Glutamatergic neuron (in vitro differentiated cells): ENCODE data around the gene PDLIM1. TPM values are rescaled to one million over a fixed set of nuclear protein-coding genes. Genes with fewer than 3 reads are reported as not detected.

ENCODE experiments used
- DNase-seq: peaks from one replicate; pipeline ENCODE4 v3.0.0; 2022
- H3K27ac Mint-ChIP-seq: one replicate; pipeline ENCODE4 v1.8.0; 2020; ENCODE audit warnings: mild to moderate bottlenecking, mixed read lengths, inconsistent platforms; ENCODE audit not compliant: unreplicated experiment
- H3K27me3 Mint-ChIP-seq: one replicate; pipeline ENCODE4 v1.8.0; 2020; ENCODE audit warnings: mild to moderate bottlenecking, moderate library complexity, mixed read lengths, inconsistent platforms; ENCODE audit not compliant: unreplicated experiment
- H3K36me3 Mint-ChIP-seq: one replicate; pipeline ENCODE4 v1.8.0; 2020; ENCODE audit warnings: mild to moderate bottlenecking, mixed read lengths, inconsistent platforms; ENCODE audit not compliant: unreplicated experiment
- H3K4me1 Mint-ChIP-seq: one replicate; pipeline ENCODE4 v1.8.0; 2020; ENCODE audit warnings: mild to moderate bottlenecking, low read depth, mixed read lengths, inconsistent platforms; ENCODE audit not compliant: unreplicated experiment
- H3K4me3 Mint-ChIP-seq: one replicate; pipeline ENCODE4 v1.8.0; 2020; ENCODE audit warnings: mild to moderate bottlenecking, mixed read lengths, inconsistent platforms; ENCODE audit not compliant: unreplicated experiment
- H3K9me3 Mint-ChIP-seq: one replicate; pipeline ENCODE4 v1.8.0; 2020; ENCODE audit warnings: mild to moderate bottlenecking, moderate library complexity, mixed read lengths, inconsistent platforms; ENCODE audit not compliant: unreplicated experiment
- total RNA-seq: library from RNA; stranded (reverse); fragmentation: NEBNext Ultra II Directional; extraction: Animal tissue kit (Norgen Biotek cat#: 25700); gene quantifications from one replicate; pipeline ENCODE4 v1.2.1, GENCODE V29; 2021; ENCODE audit not compliant: unreplicated experiment
- TF ChIP-seq, protein P1 (sequence below): fragments of 200-600 bp; sonication (generic); IDR thresholded peaks from one replicate; pipeline ENCODE4 v1.5.0; 2021; ENCODE audit not compliant: partially characterized antibody, unreplicated experiment

Gene PDLIM1
- total RNA-seq, 1 donor from 2014 or later = 6.4 TPM

GRCh38 chr10:95297402-95297801 lies 6.6 kb upstream of the PDLIM1 start:
- no peaks in the 10 kb centered on the region for H3K36me3 Mint-ChIP-seq
- TF ChIP-seq, protein P1, sequence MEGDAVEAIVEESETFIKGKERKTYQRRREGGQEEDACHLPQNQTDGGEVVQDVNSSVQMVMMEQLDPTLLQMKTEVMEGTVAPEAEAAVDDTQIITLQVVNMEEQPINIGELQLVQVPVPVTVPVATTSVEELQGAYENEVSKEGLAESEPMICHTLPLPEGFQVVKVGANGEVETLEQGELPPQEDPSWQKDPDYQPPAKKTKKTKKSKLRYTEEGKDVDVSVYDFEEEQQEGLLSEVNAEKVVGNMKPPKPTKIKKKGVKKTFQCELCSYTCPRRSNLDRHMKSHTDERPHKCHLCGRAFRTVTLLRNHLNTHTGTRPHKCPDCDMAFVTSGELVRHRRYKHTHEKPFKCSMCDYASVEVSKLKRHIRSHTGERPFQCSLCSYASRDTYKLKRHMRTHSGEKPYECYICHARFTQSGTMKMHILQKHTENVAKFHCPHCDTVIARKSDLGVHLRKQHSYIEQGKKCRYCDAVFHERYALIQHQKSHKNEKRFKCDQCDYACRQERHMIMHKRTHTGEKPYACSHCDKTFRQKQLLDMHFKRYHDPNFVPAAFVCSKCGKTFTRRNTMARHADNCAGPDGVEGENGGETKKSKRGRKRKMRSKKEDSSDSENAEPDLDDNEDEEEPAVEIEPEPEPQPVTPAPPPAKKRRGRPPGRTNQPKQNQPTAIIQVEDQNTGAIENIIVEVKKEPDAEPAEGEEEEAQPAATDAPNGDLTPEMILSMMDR = no peak
- H3K27ac Mint-ChIP-seq = no peak overlapping the region
- H3K27me3 Mint-ChIP-seq = peaks cover 10% of the 10 kb centered on the region
- H3K4me1 Mint-ChIP-seq = no peaks in the 10 kb centered on the region
- H3K4me3 Mint-ChIP-seq = no peak overlapping the region
- peaks cover under 1% of the 10 kb centered on the region for H3K9me3 Mint-ChIP-seq
- DNase-seq = no peak

GRCh38 chr10:95296764-95297163 lies 6.0 kb upstream of the PDLIM1 start:
- no peak overlapping the region for H3K4me3 Mint-ChIP-seq
- no peak overlapping the region for H3K27ac Mint-ChIP-seq
- DNase-seq = no peak
- TF ChIP-seq, protein P1 = no peak
- H3K36me3 Mint-ChIP-seq = no peaks in the 10 kb centered on the region
- no peaks in the 10 kb centered on the region for H3K4me1 Mint-ChIP-seq
- peaks cover 13% of the 10 kb centered on the region for H3K27me3 Mint-ChIP-seq
- H3K9me3 Mint-ChIP-seq = peaks cover 2% of the 10 kb centered on the region

GRCh38 chr10:95295031-95295755 lies 4.4 kb upstream of the PDLIM1 start:
- DNase-seq = peak; percentile 59

DNA sequence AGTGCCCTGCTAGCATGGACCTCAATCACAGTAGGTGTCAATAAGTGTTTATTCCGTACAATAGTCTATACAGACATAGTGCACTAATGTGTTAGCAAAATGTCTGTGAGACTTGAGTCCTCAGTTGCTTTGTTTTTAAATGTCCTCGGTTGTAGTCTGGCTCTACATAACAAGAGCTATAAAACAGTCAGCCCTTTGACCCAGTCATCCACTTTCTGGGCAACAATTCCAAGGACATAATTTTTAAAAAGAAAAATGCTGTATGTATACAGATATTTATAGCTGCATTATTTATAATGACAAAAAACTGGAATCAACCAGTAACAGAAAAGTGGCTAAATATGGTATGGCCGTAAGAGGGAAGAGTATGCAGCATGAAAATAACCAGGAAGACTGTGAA lies 2.8 kb upstream of the PDLIM1 start:
- Mint-ChIP-seq H3K27me3 (peaks cover 25% of the 10 kb centered on the region), H3K9me3 (peaks cover 8% of the 10 kb centered on the region), H3K4me1 (no peaks in the 10 kb centered on the region), H3K36me3 (no peaks in the 10 kb centered on the region), H3K4me3 (no peak overlapping the region), H3K27ac (no peak overlapping the region)
- no peak for DNase-seq
- TF ChIP-seq, protein P1 = no peak

More at GRCh38 chr10:95295031-95295755, 4.4 kb upstream of the PDLIM1 start:
- peak overlapping the region; percentile 57 for H3K4me3 Mint-ChIP-seq
- TF ChIP-seq, protein P1 = no peak
- peaks cover 5% of the 10 kb centered on the region for H3K9me3 Mint-ChIP-seq
- no peaks in the 10 kb centered on the region for H3K36me3 Mint-ChIP-seq
- peaks cover 19% of the 10 kb centered on the region for H3K27me3 Mint-ChIP-seq
- no peaks in the 10 kb centered on the region for H3K4me1 Mint-ChIP-seq
- no peak overlapping the region for H3K27ac Mint-ChIP-seq

DNA sequence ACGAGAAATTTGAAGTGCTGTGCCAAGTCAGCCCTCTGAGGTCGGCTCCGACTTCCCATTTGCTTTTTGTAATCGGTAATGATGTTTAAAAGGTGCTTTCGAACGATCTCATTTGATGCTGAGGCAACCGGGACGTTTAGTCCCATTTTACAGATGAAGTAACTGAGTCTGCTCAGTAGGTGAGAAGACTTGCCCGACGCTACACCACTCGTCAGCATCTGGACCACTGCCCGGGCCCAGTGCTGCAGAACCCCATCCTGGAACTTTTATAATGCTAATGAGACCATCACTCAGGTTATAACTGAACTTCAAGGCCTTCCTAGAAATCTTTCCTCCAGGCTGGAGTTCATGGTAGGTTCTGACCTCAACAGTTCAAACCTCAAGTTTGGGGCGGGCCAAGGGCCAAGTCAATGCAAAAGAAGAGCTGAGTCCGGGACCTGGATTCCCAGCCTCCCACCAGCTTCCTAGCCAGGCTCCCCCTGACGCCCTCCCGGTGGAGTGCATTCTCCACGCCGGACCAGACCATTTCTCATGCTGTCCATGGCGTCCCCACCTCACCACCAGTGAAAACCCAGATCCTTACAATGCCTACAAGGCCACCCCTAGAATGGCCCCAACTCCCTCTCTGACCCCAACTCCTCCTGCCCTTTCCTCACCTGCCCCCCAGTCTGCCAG lies 699 bp upstream of the PDLIM1 start:
- Mint-ChIP-seq H3K4me1 (peaks cover 3% of the 10 kb centered on the region), H3K27ac (no peak overlapping the region), H3K36me3 (no peaks in the 10 kb centered on the region), H3K4me3 (peak overlapping the region; percentile 85), H3K27me3 (peaks cover 25% of the 10 kb centered on the region), H3K9me3 (peaks cover 8% of the 10 kb centered on the region)
- no peak for DNase-seq
- TF ChIP-seq, protein P1 = no peak
